Thoracic aorta (tissue), 2 donors: ENCODE data around the gene CABLES2. TPM values are rescaled to one million over a fixed set of nuclear protein-coding genes. Genes with fewer than 3 reads are reported as not detected.

ENCODE experiments used
- ATAC-seq: fragments of 150-250 bp; one replicate; pipeline ENCODE4 v1.8.0; 2017; ENCODE audit warnings: low read depth; ENCODE audit not compliant: insufficient number of reproducible peaks, low FRiP score
- DNase-seq: peaks from one replicate; pipeline ENCODE4 v3.0.0-alpha.2; 2020; ENCODE audit warnings: low spot score
- H3K27ac ChIP-seq, 2 donors: fragments of 200-600 bp; sonication (generic); 1 replicate in 1 of 2; 2 replicates in 1 of 2; pipeline ENCODE4 v1.5.1; 2016; ENCODE audit warnings: mild to moderate bottlenecking in 2 of 2, moderate library complexity in 2 of 2
- H3K27me3 ChIP-seq: fragments of 200-600 bp; sonication (generic); replicated peaks from 2 replicates; pipeline ENCODE4 v1.6.0; 2016; ENCODE audit warnings: mild to moderate bottlenecking; ENCODE audit not compliant: insufficient read depth
- H3K36me3 ChIP-seq: fragments of 200-600 bp; sonication (generic); one replicate; pipeline ENCODE4 v1.5.1; 2016
- H3K4me1 ChIP-seq, 2 donors: fragments of 200-600 bp; sonication (generic); 1 replicate in 1 of 2; 2 replicates in 1 of 2; pipeline versions ENCODE4 v1.5.1 to v1.6.0; 2016; ENCODE audit warnings: low read depth in 2 of 2, mild to moderate bottlenecking in 1 of 2; ENCODE audit not compliant: control insufficient read depth in 1 of 2
- H3K4me3 ChIP-seq: fragments of 200-600 bp; sonication (generic); 2 replicates; pipeline ENCODE4 v1.5.1; 2016; ENCODE audit warnings: mild to moderate bottlenecking
- H3K9me3 ChIP-seq: fragments of 200-600 bp; sonication (generic); 2 replicates; pipeline ENCODE4 v1.5.1; 2016
- total RNA-seq, 2 donors: library from RNA; depleted of rRNA; stranded (reverse); fragments of >200 nt; gene quantifications; one replicate each; pipeline versions ENCODE4 v1.1.0 to v1.2.3, GENCODE V29; 2016
- TF ChIP-seq, protein P1 (sequence below): fragments of 200-600 bp; sonication (generic); IDR thresholded peaks from one replicate; pipeline ENCODE4 v1.5.1; 2019; ENCODE audit warnings: antibody characterized with exemption

Gene CABLES2
- total RNA-seq, 2 donors from 2014 or later: 2.1 to 9.2 TPM

DNA sequence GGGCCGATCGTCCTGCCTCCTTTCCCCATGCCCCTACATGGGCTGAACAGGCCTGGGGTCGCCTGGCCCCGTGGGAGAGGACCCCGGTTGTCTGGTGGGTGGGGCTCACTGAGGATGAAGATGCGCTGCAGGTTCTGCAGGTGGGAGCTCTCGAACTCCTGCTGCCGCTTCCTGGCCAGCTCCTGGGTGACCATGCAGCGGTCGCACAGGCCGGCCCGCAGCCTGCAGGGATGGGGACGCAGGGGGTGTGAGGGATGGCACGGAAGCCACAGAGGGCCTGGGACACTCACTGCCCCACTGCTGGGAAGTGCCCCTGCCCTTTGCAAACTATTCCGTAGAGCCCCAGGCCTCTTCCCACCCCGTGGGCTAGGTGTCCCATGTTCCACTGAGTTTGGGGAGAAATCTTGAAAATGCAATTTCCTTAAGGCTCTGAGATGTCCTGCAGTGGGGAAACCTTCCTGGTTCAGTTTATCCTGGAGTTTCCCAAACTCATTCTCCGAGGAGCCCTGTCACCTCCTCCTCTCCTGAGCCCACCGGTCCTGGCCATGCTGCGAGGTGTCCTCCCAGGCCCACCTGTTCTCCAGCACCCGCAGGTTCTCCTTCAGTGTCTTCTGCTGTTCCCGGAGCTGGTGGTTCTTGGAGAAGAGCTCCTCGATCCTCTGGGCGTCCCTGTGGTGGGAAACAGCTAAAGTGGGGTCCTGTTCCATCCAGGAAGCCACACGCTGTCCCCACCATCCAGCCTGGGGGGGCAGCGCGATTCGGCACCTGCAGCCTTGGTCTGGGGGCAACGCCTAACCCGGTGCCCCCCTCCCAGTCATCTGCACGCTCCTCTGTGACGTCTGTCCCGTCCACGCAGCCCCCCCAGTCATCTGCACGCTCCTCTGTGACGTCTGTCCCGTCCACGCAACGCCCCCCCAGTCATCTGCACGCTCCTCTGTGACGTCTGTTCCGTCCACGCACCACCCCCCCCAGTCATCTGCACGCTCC is 9.9 kb upstream of the CABLES2 start:
- no peaks in the 10 kb centered on the region for H3K36me3 ChIP-seq
- no peak for ATAC-seq

DNA sequence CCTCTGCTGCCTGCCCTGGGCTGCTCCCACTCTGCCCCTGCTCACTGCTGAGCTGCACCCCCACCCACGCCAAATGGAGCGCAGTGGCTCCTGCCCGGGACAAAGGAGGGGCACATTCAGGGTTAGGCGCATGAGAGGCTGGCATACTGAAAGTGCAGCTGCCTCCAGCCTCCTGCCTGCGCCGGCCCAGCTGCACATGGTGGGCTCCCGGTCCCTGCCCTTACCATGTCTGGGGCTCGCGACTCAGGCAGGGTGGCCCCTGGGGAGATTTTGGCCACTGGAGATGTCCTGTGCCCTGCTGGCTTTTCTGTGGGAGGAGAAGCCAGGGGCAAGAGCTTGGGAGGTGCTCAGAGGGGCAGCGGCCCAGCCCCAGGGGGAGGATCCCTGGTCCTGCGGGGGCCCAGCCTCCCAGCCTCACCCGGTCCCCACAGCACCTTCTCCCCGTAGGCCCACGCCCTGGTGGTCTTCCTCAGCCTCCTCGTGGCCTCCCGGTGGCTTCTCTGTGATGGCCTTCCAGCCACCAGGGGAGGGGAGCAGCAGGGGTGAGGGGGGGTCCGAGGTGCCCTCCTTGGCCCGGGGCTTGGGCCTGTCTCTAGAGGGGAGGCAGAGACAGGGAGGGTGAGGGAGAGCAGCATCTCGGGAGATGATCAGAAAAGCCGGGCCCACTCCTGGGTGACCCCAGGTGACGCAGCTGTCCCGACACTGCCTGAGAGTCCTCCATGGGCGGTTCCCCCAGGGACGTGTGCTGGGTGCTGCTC is 8.4 kb upstream of the CABLES2 start:
- Histone ChIP-seq H3K36me3 (no peaks in the 10 kb centered on the region), H3K27ac (no peak overlapping the region), H3K9me3 (no peaks in the 10 kb centered on the region), H3K27me3 (no peaks in the 10 kb centered on the region), H3K4me3 (no peak overlapping the region), H3K4me1 (no peaks in the 10 kb centered on the region)
- DNase-seq (no peak), ATAC-seq (no peak)
- TF ChIP-seq, protein P1, sequence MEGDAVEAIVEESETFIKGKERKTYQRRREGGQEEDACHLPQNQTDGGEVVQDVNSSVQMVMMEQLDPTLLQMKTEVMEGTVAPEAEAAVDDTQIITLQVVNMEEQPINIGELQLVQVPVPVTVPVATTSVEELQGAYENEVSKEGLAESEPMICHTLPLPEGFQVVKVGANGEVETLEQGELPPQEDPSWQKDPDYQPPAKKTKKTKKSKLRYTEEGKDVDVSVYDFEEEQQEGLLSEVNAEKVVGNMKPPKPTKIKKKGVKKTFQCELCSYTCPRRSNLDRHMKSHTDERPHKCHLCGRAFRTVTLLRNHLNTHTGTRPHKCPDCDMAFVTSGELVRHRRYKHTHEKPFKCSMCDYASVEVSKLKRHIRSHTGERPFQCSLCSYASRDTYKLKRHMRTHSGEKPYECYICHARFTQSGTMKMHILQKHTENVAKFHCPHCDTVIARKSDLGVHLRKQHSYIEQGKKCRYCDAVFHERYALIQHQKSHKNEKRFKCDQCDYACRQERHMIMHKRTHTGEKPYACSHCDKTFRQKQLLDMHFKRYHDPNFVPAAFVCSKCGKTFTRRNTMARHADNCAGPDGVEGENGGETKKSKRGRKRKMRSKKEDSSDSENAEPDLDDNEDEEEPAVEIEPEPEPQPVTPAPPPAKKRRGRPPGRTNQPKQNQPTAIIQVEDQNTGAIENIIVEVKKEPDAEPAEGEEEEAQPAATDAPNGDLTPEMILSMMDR: no peak

More for the DNA sequence above, 9.9 kb upstream of the CABLES2 start:
- TF ChIP-seq, protein P1: no peak
- no peak overlapping the region for H3K4me3 ChIP-seq
- H3K9me3 ChIP-seq: no peaks in the 10 kb centered on the region
- no peak overlapping the region for H3K27ac ChIP-seq
- no peaks in the 10 kb centered on the region for H3K27me3 ChIP-seq
- no peak for DNase-seq
- H3K4me1 ChIP-seq: no peaks in the 10 kb centered on the region

DNA sequence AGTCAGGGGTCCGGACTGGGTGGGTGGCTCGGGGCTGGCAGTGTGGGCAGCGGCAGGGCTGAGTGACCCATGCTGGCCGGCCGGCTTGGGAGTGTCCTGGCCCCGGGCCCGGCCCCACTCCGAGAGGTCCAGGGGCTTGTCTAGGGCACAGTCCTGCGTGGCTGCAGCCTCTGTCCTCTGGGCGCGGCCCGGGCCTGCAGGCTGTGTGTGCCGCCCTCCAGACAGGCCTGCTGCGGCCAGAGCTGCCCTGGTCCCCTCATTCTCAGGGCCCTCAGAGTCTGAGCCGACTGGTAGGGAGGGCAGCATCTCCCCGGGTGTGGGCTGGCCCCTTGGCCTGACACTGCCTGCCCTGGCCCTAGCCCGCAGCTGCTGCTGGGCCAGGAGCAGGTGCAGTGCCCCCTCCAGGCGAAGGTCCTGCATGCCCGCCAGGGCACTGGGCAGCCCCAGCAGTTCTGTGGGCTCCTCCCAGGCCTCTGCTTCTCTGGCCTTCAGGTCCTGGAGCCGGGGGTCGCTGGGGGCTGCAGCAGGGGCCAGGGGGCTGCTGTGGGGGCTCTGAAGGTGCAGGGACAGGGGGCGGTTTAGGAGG is 6.9 kb upstream of the CABLES2 start:
- ATAC-seq (no peak), DNase-seq (no peak)
- H3K9me3 ChIP-seq: no peaks in the 10 kb centered on the region
- no peaks in the 10 kb centered on the region for H3K4me1 ChIP-seq
- no peaks in the 10 kb centered on the region for H3K36me3 ChIP-seq
- no peak overlapping the region for H3K4me3 ChIP-seq
- no peak overlapping the region for H3K27ac ChIP-seq
- no peaks in the 10 kb centered on the region for H3K27me3 ChIP-seq
- TF ChIP-seq, protein P1: no peak

DNA sequence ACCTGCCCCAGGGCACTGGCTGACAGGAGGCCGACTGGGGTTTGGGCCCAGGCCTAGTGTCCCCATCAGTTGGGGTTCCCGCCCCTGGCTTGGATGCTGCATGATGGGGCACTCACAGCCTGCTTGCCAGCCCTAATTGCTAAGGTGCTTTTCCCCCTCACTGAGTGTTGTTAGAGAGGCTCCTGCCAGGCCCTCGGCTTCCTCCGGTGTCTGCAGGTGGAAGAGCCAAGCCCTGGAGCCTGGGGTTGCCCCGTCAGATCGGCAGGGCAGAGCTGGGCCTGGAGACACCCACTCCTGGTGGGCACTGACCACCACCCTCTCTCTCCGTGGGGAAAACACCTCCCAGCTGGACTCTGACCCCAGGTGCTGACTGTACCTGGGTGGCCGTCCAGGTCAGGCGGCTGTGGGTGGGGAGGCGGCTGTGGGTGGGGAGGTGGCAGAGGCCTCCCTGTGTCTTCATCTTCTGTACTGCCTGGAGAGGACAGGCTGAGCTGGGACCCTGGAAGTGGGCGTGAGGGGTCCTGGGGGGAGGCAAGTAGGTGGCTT is 6.0 kb upstream of the CABLES2 start:
- H3K36me3 ChIP-seq: no peaks in the 10 kb centered on the region
- TF ChIP-seq, protein P1: no peak

More for the DNA sequence above, 6.0 kb upstream of the CABLES2 start:
- no peaks in the 10 kb centered on the region for H3K27me3 ChIP-seq
- no peaks in the 10 kb centered on the region for H3K4me1 ChIP-seq
- H3K4me3 ChIP-seq: no peak overlapping the region
- no peak overlapping the region for H3K27ac ChIP-seq
- ATAC-seq (no peak), DNase-seq (no peak)
- H3K9me3 ChIP-seq: no peaks in the 10 kb centered on the region
